Activated CD8-positive, alpha-beta memory T cell treated with anti-CD3 and anti-CD28 coated beads, Interleukin-2, amount 50 U/mL, for 48 hours (primary cell): ENCODE results near the gene TAPBPL.

Source experiments
- DNase-seq: peaks from one replicate; pipeline ENCODE4 v3.0.0-alpha.2; 2020

The TAPBPL gene

GRCh38 chr12:6438345-6438744, 13.5 kb upstream of the TAPBPL start:
- peak; percentile 42 for DNase-seq

GRCh38 chr12:6440391-6440790, 11.5 kb upstream of the TAPBPL start:
- DNase-seq: no peak

GRCh38 chr12:6442836-6443235, 9.0 kb upstream of the TAPBPL start:
- DNase-seq: peak; percentile 49

- peak; percentile 72 for DNase-seq
Measured at GRCh38 chr12:6443361-6443983, 8.4 kb upstream of the TAPBPL start.

GRCh38 chr12:6444031-6444430, 7.8 kb upstream of the TAPBPL start:
- DNase-seq: peak; percentile 58

- DNase-seq: peak; percentile 61
Measured at GRCh38 chr12:6444704-6445688, 6.8 kb upstream of the TAPBPL start, which contains the start of gene CD27. CD27 (plus strand) TSS chr12:6444955; CDS start chr12:6445096, 141 bp downstream.

GRCh38 chr12:6450091-6450868, 1.6 kb upstream of the TAPBPL start:
- peak; percentile 55 for DNase-seq

- DNase-seq: peak; percentile 72
Measured at GRCh38 chr12:6450869-6451347, 934 bp upstream of the TAPBPL start.

- DNase-seq: peak; percentile 70
Measured at GRCh38 chr12:6452245-6452943, 552 bp downstream of the TAPBPL start.

GRCh38 chr12:6452944-6453630, 1.2 kb downstream of the TAPBPL start:
- no peak for DNase-seq

GRCh38 chr12:6457220-6457945, 5.5 kb downstream of the TAPBPL start:
- DNase-seq: no peak

- DNase-seq: no peak
Measured at GRCh38 chr12:6458281-6459003, 6.6 kb downstream of the TAPBPL start.

- DNase-seq: no peak
Measured at GRCh38 chr12:6459004-6459337, 7.1 kb downstream of the TAPBPL start.

- DNase-seq: peak; percentile 69
Measured at GRCh38 chr12:6460751-6461371, 9.0 kb downstream of the TAPBPL start.

GRCh38 chr12:6461401-6462233, 9.8 kb downstream of the TAPBPL start:
- peak; percentile 88 for DNase-seq

GRCh38 chr12:6462234-6462995, 10.6 kb downstream of the TAPBPL start:
- peak; percentile 62 for DNase-seq

GRCh38 chr12:6463216-6463615, 11.4 kb downstream of the TAPBPL start:
- peak; percentile 56 for DNase-seq

GRCh38 chr12:6463858-6464257, 12.0 kb downstream of the TAPBPL start:
- peak; percentile 54 for DNase-seq
